NT2/D1 (cell line): Measurements from ENCODE around the gene BCAS3.

Source experiments
- DNase-seq: peaks from one replicate; pipeline ENCODE4 v3.0.0-alpha.2; 2011; ENCODE audit warnings: low read depth, low spot score
- H3K27me3 ChIP-seq: 2 replicates; pipeline ENCODE4 v1.6.0; 2011; ENCODE audit warnings: mild to moderate bottlenecking; ENCODE audit not compliant: insufficient read length, insufficient read depth
- H3K36me3 ChIP-seq: 2 replicates; pipeline ENCODE4 v1.6.1; 2011; ENCODE audit warnings: mild to moderate bottlenecking, low read length, mixed read lengths; ENCODE audit not compliant: insufficient read depth, insufficient read length
- H3K4me1 ChIP-seq: 2 replicates; pipeline ENCODE4 v1.5.1; 2011; ENCODE audit not compliant: insufficient read depth, insufficient read length
- H3K4me3 ChIP-seq: 2 replicates; pipeline ENCODE4 v1.5.1; 2011; ENCODE audit warnings: low read depth; ENCODE audit not compliant: insufficient read length
- H3K9ac ChIP-seq: 2 replicates; pipeline ENCODE4 v1.6.0; 2011; ENCODE audit warnings: low read depth; ENCODE audit not compliant: insufficient read length
- H3K9me3 ChIP-seq: 2 replicates; pipeline ENCODE4 v1.5.1; 2011; ENCODE audit warnings: mild to moderate bottlenecking, low read length; ENCODE audit not compliant: insufficient read depth
- SUZ12 ChIP-seq: IDR thresholded peaks from 2 replicates; pipeline ENCODE4 v1.6.1; 2011; ENCODE audit not compliant: insufficient read length, insufficient read depth; ENCODE audit errors: extremely low read depth
- YY1 ChIP-seq: IDR thresholded peaks from 2 replicates; pipeline ENCODE4 v1.6.1; 2011; ENCODE audit not compliant: insufficient read length, insufficient read depth
- ZNF274 ChIP-seq: IDR thresholded peaks from 2 replicates; pipeline ENCODE4 v1.6.1; 2011; ENCODE audit warnings: mild to moderate bottlenecking, low read depth, low read length

The BCAS3 gene

DNA sequence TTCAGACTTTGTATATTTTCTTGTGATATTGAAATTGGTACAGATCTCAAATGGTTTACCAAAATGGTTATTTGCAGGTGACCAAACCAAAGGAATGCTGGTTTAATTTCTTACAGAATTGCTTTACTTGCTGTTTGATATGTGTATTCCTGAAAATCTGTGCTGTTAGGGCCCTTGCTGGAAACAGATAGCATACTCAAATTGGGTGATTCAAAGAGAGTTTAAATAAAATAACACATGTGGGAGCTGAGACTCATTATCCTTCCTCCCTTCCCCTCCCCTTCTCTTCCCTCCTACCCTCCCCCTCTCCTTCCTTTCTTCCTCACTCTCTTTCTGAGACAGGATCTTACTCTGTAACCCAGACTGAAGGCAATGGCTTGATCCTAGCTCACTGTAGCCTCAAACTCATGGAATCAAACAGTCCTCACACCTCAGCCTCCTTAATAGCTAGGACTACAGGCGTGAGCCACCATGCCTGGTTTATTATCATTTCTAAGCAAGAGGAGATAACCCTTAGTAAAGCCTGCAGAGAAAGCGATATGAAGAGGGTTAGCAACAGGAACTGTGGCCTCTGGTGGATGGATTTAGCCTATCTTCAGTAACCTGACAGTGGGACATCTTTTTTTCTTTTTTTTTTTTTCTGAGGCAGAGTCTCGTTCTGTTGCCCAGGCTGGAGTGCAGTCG is 141.9 kb downstream of the BCAS3 start:
- no peak overlapping the region for H3K4me3 ChIP-seq
- no peaks in the 10 kb centered on the region for H3K27me3 ChIP-seq

GRCh38 chr17:60823515-60823914 is 145.9 kb downstream of the BCAS3 start:
- TF ChIP-seq ZNF274 (no peak), SUZ12 (no peak)
- no peak for DNase-seq
- H3K4me1 ChIP-seq: no peaks in the 10 kb centered on the region
- no peak overlapping the region for H3K4me3 ChIP-seq
- no peaks in the 10 kb centered on the region for H3K36me3 ChIP-seq
- no peaks in the 10 kb centered on the region for H3K27me3 ChIP-seq
- no peaks in the 10 kb centered on the region for H3K9me3 ChIP-seq
- no peak overlapping the region for H3K9ac ChIP-seq

More for the DNA sequence above, 141.9 kb downstream of the BCAS3 start:
- no peaks in the 10 kb centered on the region for H3K4me1 ChIP-seq
- no peak for TF ChIP-seq YY1
- no peak for TF ChIP-seq ZNF274
- TF ChIP-seq SUZ12: no peak
- H3K9ac ChIP-seq: no peak overlapping the region
- DNase-seq: no peak
- H3K9me3 ChIP-seq: no peaks in the 10 kb centered on the region
- H3K36me3 ChIP-seq: no peaks in the 10 kb centered on the region

DNA sequence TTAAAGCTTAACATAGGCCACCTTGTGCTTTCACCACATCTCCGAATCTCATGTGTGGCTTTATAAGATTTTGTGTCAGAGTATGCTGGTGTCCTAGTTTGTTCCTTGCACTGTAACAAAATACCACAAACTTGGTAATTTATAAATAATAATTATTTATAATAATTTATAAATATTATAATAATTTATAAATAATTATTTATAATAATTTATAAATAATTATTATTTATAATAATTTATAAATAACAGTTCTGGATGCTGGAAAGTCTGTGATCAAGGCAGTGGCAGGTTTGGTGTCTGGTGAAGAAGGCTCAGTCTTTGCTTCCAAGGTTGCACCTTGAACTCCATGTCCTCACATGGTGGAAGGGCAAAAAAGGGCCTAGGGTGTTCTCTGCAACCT is 147.7 kb downstream of the BCAS3 start:
- H3K36me3 ChIP-seq: no peaks in the 10 kb centered on the region
- H3K4me1 ChIP-seq: no peaks in the 10 kb centered on the region
- H3K9me3 ChIP-seq: no peaks in the 10 kb centered on the region
- DNase-seq: no peak
- no peaks in the 10 kb centered on the region for H3K27me3 ChIP-seq
- TF ChIP-seq SUZ12 (no peak), YY1 (no peak), ZNF274 (no peak)
- H3K9ac ChIP-seq: no peak overlapping the region
- no peak overlapping the region for H3K4me3 ChIP-seq

DNA sequence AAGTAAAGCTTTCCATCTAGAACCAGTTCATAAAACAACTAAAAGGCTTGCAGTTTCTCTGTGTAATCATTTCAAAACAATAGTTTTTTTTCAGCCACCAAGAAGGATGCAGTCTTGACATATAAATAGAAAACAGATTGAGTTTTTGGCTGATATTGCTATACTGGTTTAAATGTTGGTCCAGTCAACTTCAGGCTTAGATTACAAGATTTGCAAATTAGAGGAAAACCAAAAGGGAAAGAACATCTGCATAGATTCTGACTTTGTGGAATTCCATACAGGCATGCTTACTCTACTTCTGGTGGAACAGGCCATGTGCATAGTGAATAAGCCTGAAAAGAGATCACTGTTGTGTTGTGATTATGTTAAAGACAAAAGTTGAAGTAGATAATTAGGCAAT is 150.3 kb downstream of the BCAS3 start:
- Histone ChIP-seq H3K4me3 (no peak overlapping the region), H3K36me3 (no peaks in the 10 kb centered on the region), H3K9me3 (no peaks in the 10 kb centered on the region), H3K9ac (no peak overlapping the region), H3K27me3 (no peaks in the 10 kb centered on the region), H3K4me1 (no peaks in the 10 kb centered on the region)
- TF ChIP-seq ZNF274: no peak
- no peak for TF ChIP-seq SUZ12
- TF ChIP-seq YY1: no peak
- no peak for DNase-seq

GRCh38 chr17:60832151-60832585 is 154.5 kb downstream of the BCAS3 start:
- no peak for DNase-seq
- Histone ChIP-seq H3K36me3 (no peaks in the 10 kb centered on the region), H3K27me3 (no peaks in the 10 kb centered on the region), H3K4me3 (no peak overlapping the region), H3K9me3 (no peaks in the 10 kb centered on the region), H3K9ac (no peak overlapping the region), H3K4me1 (no peaks in the 10 kb centered on the region)
- TF ChIP-seq SUZ12: no peak
- TF ChIP-seq ZNF274: no peak
- no peak for TF ChIP-seq YY1

DNA sequence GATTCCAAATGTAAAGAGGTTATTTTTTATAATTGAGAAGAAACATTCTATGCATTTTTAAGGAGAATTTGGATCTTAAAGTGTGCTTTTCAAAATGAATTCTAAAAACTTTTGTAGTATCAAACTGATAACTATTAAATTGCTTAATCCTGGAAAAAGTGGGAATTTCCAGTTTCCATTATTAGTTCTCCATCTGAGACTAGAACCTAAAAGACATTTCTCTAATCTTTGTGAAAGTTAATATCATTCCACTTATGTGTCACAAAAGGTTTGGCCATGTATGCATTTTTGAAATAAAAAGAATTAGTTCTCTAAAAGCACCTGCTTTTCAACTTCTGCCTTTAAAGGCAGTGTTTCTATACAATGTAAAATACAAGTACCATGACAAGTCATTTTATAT is 155.0 kb downstream of the BCAS3 start:
- no peaks in the 10 kb centered on the region for H3K27me3 ChIP-seq
- H3K9me3 ChIP-seq: no peaks in the 10 kb centered on the region
- no peak overlapping the region for H3K4me3 ChIP-seq
- H3K9ac ChIP-seq: no peak overlapping the region
- H3K36me3 ChIP-seq: no peaks in the 10 kb centered on the region
- H3K4me1 ChIP-seq: no peaks in the 10 kb centered on the region
- no peak for DNase-seq
- TF ChIP-seq ZNF274 (no peak), SUZ12 (no peak), YY1 (no peak)

GRCh38 chr17:60840456-60840855 is 162.8 kb downstream of the BCAS3 start:
- no peaks in the 10 kb centered on the region for H3K4me1 ChIP-seq
- no peaks in the 10 kb centered on the region for H3K27me3 ChIP-seq
- H3K36me3 ChIP-seq: no peaks in the 10 kb centered on the region
- H3K4me3 ChIP-seq: no peak overlapping the region
- no peak for DNase-seq
- no peak overlapping the region for H3K9ac ChIP-seq
- H3K9me3 ChIP-seq: no peaks in the 10 kb centered on the region
- TF ChIP-seq SUZ12 (no peak), YY1 (no peak), ZNF274 (no peak)

DNA sequence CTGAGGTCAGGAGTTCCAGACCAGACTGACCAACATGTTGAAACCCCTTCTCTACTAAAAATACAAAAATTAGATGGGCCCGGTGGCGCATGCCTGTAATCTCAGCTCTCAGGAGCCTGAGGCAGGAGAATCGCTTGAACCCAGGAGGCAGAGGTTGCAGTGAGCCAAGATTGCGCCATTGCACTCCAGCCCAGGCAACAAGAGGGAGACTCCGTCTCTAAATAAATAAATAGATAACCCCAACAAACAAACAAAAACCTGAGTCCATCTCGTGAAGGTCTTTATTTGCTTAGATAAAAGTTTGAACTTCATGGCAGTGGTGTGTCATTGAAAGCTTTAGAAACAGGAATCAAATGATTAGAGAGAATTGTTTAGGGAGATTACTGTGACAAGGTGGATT is 167.4 kb downstream of the BCAS3 start:
- DNase-seq: no peak
- H3K9me3 ChIP-seq: no peaks in the 10 kb centered on the region
- no peaks in the 10 kb centered on the region for H3K27me3 ChIP-seq
- H3K9ac ChIP-seq: no peak overlapping the region
- TF ChIP-seq ZNF274: no peak
- no peak for TF ChIP-seq SUZ12
- no peak for TF ChIP-seq YY1
- no peaks in the 10 kb centered on the region for H3K36me3 ChIP-seq
- H3K4me1 ChIP-seq: no peaks in the 10 kb centered on the region
- H3K4me3 ChIP-seq: no peak overlapping the region
